GM19452 (cell line): ENCODE measurements around the gene NUDT6.
A peak's percentile ranks its signal among the peaks of the same experiment; 100 is the strongest.
"Not testable (repeated sequence)": the region's sequence is repeated elsewhere in the genome, so short reads cannot be mapped to it uniquely, and the experiment has no call there.

ENCODE experiments used
- ATAC-seq: cut with Tn5 transposase; IDR thresholded peaks from one replicate; pipeline ENCODE4 v1.9.1; 2021; ENCODE audit not compliant: unreplicated experiment

Gene NUDT6, protein sequence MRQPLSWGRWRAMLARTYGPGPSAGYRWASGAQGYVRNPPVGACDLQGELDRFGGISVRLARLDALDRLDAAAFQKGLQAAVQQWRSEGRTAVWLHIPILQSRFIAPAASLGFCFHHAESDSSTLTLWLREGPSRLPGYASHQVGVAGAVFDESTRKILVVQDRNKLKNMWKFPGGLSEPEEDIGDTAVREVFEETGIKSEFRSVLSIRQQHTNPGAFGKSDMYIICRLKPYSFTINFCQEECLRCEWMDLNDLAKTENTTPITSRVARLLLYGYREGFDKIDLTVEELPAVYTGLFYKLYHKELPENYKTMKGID

DNA sequence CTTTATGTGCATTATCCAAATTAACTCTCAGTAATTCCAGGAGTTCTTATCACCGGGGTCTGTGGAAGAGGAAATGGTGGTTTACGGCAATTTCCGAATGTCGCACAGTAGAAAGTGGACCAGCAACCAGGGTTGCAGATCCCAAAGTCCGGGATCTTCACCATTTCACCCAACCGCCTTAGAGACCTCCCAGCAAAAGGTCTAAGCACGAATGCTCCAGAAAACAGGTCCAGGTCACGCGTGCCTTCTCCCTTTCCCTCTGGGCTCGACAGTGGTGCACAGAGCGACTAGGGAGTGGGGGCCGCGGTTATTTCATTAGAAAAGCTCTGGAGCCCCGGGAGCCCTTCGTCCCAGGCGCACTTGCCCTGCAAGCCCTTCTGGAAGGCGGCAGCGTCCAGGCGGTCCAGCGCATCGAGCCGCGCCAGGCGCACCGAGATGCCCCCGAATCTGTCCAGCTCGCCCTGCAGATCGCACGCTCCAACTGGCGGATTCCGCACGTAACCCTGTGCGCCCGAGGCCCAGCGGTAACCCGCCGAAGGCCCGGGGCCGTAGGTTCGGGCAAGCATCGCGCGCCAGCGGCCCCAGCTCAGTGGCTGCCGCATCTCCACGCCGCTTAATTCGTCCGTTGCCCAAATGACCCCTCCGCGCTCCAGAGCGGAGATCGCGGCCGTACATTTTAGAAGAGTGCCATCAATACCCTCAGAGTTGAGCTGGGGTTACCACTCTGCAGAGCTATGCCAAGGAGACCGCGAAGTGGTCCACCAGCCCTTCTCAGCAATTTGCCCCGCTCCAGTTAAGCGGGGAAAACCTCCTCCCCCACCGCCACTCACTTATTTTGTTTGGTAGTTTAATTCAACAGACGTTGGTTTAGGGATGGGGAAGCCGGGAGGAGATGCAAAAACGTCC lies at the start of gene NUDT6:
Gene NUDT6, minus strand, starts transcription at position 627 of the 906 bp plus-strand sequence. Its CDS starts 25 bp downstream, at position 602.
- ATAC-seq: peak; percentile 67

DNA sequence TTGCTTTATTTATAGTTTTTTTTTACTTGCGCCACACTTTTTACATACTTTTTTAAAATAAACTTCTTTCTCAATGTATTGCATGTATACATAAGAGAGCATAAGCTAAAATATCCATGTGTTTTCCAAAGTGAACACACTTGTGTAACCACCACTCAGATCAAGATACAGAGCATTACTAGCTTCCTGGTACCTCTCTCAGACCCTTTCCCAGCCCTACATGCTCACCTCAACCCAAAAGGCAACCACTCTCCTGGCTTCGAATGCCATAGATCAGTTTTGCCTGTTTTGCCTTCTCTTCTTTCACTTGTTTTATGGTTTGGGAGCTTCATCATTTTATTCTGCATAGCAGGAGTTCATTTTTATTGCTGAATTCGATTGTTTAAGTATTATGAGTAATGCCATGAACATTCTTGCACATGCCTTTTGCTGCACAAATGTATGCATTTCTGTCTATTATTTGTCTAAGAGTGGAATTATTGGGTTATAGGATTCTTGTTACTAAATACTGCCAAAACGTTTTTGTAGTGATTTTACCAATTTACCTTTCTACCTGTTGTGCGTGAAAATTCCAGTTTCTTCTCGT lies 45.9 kb upstream of the NUDT6 start:
- ATAC-seq: no peak

DNA sequence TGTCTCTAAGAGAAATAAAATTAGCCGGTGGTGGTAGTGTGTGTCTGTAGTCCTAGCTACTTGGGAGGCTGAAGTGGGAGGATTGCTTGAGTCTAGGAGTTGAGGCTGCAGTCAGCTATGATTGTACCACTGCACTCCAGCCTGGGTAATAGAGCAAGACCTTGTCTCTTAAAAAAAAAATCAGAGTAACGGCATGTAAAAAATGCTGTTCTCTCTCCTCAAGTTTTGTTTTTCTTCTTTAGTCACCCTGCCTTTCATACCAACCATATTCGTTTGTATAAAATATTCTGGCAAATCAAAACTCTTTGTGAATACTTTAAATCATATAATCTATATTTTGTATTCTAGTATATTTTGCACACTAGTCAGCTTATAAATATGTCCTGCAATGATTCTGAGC lies 44.8 kb upstream of the NUDT6 start:
- ATAC-seq: no peak

DNA sequence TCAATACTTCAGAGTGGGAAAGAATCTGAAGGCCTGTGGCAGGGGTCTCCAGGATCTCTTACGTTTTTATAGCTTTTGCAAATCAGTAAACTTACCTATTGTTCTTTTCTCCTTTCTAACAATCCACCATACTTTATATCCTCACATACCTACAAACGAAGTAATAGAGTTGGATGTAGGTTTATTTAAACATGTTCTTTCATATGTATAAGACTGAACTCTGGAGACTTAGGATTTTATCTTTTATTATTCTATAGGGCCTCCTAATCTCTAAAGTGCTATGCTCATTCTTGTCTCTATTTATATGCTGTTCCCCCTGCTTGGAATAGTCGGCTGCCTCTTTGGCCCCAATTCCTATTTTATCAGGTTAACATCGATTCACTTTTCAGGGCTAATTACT lies 43.8 kb upstream of the NUDT6 start:
- ATAC-seq: no peak

DNA sequence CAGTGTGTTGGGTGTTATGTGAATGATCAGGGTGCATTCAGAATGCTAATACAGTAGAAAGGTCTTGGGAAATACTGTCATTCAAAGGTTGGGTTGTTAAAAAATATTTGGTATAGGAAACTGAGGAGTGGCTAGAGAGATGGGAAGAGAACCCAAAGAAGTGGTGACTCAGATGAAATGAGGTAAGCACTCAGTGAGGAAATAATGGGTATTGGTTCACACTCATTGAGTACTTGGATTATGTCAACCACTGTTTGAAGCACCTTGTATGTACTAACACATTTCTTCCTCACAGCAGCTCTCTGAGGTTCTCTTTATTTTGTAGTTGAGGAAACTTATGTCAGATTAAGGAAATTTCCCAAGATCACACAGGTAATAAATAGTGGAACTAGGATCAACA lies 40.8 kb upstream of the NUDT6 start:
- ATAC-seq: no peak

DNA sequence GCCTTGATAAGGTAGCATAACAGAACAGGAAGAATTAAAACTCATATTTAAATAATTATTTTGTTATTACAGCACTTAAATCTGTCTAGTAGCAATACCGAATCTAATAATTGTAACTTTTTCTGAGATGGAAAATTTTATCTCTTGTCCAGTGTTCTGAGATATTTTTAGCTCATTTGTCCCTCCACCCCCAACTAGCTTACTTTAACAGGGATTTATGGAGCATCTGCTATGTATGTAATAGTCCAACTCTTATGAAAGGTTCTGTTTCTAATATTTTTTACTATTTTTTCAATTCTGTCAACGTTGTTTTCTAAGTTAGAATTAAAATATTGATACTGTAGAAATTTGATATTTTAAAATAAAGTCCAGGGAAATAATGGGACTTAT lies 38.2 kb upstream of the NUDT6 start:
- no peak for ATAC-seq

DNA sequence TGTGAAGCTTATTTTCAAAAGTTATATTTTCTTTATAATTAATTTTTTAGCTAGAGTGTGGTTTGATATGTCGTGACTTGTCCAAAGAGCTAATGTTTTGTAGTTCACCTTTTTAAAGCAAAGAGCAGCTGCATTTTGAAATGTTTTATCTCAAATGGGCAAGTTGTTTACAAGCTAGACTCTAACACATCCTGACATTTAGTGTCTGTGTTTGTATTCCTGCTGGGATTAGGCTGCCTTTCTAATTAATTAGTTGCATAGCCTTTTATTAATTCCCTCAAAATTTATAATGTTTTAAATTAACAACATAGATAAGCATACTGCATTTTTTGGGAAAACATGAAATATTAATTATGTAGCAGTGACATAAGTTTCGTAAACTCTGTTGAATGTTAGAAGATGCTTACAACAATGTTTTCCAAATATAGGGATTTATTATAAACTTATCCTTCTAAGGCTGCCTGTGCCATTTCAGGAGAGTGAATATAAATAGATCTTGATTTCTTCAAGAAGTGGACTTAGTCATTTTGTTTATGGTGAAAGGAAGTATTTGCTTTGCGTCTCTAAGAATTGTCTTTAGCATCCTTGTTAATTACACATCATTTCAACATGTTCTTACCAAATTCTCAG lies 37.7 kb upstream of the NUDT6 start:
- no peak for ATAC-seq

DNA sequence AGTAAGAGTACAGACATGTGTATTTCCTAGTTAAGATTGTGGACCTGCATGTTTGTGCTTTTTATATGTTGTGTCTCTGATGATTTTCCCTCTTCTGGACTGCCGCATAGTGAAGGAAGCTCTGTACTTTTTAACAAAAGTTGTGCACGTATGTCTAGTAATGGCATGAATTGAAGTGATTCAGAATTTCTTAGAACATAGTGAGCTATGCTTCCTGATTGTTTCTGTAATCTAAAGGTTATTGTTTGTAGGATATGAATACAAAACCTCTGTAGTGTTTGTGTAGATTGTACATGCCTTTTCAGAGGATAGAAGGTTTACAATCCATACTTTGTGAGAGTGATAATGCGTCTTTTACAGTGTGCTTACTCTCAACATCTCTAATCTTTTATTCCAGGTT lies 37.0 kb upstream of the NUDT6 start:
- ATAC-seq: no peak

DNA sequence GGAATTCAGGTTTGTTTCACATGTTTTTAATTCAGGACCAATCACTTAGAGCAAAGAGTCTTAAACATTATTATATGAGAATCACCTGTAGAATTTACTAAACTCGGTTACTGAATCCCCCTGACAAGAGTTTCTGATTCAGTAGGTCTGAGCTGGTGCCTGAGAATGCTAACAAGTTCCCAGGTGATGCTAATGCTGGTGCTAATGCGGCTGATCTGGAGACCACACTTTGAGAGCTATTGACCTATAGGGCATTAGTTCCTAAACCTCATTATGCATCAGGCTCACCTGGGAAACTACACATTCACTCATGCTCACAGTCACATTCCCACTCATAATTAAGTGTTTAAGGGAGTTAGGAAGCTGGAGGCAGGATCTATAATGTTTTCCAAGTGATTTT lies 36.1 kb upstream of the NUDT6 start:
- ATAC-seq: no peak

DNA sequence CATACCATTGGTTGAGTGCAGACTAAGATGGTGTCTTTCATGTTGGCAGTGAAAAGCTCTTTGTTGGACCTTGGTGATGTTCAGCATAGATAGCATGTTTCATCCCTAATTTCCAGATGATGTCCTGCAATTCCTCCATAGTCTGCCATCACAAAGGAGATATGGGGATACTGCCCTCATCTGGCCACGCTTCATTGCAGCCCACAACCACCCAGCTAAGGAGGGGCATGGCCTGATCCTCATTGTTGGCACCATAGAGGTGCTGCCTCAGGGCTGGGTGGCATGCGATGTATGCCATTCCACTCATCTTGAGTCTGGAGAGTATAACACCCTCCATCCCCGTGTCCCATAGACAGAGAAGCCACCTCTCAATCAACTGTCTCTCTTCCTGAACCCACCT lies 31.5 kb upstream of the NUDT6 start:
- no peak for ATAC-seq

DNA sequence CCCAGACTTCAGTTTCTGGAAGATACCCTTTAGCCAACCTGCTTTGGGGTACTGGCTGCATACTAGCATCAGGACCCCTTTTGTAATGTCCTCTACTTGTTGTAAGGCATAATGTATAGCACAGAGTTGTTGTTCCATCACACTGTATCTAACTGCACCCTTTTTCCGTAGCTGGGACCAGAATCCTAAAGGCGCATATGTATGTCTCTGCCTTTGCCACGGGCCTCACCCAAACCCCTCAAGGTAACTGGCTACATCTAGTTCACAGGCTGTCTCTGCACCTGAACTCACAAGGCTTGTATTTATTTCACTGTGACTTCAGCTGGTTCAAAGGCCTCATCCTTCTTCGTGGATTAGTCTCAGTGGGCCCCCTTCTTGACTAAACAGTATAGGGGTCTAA lies 29.6 kb upstream of the NUDT6 start:
- no peak for ATAC-seq

DNA sequence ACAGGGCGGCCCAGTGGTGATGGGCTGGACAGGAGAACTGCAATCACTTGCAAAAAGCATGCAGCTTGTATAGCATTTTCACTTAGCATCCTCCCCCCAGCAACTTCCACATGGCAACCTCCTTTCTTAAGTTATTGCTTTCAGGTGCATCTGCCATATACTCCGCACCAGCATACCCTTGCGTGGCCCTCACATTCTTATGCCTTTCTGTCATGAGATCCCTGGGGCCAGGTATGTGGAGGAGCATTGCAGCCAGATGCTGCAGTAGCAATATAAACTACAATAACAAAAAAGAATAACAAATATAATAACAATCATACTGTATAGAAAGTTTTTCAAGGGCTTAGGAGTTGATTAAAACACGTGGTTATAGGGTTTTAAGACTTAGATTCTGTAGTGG lies 26.3 kb upstream of the NUDT6 start:
- no peak for ATAC-seq

DNA sequence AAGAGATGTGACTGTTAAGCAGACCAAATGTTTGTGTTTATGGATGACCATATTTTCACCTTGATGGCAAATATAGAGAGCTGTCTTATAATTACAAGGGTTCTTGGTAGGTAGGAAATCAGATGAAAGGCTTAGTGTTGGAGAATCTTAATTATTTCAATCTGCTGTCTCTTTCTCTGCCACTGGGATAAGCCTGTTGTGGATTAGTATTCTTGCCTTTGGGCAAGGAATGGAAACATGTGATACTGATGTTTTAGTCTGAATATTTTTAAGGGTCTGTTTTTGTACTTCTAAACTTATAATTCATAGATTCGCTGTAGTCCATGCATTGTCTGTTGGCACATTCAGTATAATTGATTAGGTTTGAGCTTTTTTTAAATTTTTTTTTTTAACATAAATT lies 23.7 kb upstream of the NUDT6 start:
- no peak for ATAC-seq

DNA sequence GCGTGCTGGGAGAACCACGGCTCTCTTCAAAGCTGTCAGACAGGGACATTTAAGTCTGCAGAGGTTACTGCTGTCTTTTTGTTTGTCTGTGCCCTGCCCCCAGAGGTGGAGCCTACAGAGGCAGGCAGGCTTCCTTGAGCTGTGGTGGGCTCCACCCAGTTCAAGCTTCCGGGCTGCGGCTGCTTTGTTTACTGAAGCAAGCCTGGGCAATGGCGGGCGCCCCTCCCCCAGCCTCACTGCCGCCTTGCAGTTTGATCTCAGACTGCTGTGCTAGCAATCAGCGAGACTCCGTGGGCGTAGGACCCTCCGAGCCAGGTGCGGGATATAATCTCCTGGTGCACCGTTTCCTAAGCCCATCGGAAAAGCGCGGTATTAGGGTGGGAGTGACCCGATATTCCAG lies 22.7 kb upstream of the NUDT6 start:
- ATAC-seq: not testable (repeated sequence)

DNA sequence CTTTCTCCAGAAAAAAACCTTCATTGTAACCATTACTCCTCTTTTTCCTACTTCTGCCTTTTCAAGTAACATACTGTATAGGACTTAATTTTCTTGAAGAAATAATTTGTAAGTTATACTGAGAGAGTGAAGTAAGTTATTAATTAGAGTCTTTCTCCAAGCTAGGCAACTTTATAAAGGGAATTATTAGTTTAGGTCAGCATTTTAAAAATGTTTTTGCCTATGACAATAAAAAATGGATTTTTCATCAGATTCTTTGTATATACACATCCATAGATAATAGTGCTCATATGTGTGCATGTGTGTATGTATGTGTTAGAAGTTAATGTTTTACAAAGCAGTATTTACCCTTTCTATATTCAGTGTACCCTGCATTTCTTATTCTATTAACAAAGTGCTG lies 10.4 kb upstream of the NUDT6 start:
- ATAC-seq: no peak

DNA sequence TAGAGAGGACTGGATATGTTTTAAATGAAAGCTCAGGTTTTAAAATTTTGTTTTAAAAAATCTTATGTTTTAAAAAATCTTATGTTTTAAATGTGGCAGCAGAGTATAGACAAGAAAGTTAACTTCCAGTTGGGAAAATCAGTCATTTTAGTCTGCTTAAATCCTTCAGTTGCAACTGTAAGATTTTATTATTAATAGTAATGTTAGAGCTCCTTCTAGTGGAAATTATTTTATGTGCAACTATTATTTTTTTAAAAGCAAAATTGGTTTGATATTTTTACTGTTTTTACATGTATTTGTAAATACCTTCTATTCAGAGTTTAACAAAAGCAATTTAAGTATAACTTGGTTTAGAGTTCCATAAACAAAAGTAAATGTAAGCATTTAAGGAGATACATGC lies 8.5 kb upstream of the NUDT6 start:
- ATAC-seq: no peak

DNA sequence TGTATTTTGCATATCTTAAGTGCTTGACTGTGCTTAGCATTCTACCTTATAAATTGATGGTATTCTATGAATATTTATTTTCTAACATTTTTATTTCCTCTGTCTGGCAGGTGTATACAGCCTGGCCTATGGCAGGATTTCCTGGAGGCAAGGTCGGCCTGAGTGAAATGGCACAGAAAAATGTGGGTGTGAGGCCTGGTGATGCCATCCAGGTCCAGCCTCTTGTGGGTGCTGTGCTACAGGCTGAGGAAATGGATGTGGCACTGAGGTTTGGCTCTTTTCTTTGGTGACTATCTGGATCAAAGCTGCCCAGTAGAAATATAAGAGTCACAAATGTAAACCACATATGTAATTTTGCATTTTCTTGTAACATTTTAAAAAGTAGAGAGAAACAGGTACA lies 6.5 kb upstream of the NUDT6 start:
- no peak for ATAC-seq

DNA sequence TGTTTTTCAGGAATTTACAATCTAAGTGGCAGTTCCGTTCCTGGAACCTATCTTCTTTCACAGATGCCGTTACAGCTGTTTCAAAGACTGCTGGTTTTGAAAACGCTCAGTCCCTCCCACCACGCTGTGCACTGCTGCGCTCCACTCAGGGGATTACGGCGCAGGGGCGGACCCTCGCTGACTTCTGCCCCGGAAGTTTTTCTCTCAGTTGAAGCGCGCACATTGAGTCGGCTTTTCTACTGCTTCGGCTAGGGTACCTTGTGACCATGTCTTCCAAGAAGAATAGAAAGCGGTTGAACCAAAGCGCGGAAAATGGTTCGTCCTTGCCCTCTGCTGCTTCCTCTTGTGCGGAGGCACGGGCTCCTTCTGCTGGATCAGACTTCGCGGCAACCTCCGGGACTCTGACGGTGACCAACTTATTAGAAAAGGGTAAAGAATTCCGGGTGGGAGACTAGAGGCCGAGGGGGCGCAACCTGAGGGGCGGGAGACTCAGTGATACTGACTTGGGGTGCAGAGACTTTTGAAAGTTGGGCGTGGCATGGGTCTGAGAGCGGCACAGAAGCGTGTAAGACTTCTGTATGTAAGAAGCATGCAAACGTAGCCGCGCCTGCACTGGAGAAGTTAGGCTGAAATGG lies 597 bp upstream of the NUDT6 start:
- ATAC-seq: peak; percentile 95

DNA sequence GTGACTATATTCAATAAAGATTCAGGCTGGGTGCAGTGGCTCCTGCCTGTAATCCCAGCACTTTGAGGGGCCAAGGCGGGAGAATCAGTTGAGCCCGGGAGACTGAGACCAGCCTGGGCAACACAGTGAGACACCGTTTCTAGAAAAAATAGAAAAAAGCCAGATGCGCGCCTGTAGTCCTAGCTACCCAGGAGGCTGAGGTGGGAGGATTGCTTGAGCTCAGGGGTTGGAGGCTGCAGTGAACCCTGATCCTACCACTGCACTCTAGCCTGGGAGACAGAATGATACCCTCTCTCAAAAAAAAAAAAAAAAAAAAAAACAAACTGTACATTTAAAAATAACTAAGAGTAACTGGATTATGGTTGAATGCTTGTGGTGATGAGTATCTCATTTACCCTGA lies 1.1 kb downstream of the NUDT6 start:
- no peak for ATAC-seq

DNA sequence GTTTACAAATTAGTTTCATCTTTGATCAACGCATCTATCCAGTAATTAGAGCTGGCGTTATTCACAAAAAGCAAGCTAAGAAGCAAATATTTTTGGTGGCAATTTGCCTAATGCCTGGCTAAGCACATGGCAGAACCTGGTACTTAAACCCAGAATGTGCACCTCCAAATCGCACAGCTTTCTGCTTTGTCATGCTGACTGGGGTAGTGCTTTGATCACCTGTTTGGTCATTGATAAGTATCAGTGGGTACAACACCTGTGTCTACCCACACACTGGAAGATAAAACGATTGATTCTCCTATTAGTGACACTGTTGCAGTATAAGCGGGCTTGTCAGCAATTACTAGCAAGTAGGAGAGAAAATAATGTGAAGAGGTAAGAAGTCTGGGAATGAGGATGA lies 1.9 kb downstream of the NUDT6 start:
- ATAC-seq: no peak

DNA sequence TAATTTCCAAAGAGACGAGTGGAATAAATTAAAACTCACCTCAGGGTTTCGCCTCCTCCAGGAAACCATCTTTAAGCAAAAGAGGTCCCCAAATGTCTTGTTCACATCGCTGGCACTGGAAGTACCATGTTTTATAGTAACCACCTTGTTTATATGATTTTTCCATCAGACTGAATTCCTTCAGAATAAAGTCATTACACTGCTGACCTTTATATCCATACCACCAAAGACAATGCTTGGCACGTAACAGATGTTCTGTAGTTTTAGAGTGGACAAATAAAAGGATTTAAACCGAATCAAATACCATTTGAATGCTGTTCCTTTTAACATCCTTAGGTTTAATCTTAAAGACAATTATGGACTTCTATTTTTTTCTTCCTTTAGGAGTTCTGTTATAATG lies 4.7 kb downstream of the NUDT6 start:
- no peak for ATAC-seq
